NK-92 treated with Interleukin-12 subunit alpha and Interleukin-12 subunit beta, amount 100 ng/mL, for 24 hours (cell line): ENCODE measurements around the gene SERTAD2.

Experiments
- DNase-seq: peaks from one replicate; lab custom pipeline; 2025; lab: John Stamatoyannopoulos, UW

SERTAD2 gene, protein sequence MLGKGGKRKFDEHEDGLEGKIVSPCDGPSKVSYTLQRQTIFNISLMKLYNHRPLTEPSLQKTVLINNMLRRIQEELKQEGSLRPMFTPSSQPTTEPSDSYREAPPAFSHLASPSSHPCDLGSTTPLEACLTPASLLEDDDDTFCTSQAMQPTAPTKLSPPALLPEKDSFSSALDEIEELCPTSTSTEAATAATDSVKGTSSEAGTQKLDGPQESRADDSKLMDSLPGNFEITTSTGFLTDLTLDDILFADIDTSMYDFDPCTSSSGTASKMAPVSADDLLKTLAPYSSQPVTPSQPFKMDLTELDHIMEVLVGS

DNA sequence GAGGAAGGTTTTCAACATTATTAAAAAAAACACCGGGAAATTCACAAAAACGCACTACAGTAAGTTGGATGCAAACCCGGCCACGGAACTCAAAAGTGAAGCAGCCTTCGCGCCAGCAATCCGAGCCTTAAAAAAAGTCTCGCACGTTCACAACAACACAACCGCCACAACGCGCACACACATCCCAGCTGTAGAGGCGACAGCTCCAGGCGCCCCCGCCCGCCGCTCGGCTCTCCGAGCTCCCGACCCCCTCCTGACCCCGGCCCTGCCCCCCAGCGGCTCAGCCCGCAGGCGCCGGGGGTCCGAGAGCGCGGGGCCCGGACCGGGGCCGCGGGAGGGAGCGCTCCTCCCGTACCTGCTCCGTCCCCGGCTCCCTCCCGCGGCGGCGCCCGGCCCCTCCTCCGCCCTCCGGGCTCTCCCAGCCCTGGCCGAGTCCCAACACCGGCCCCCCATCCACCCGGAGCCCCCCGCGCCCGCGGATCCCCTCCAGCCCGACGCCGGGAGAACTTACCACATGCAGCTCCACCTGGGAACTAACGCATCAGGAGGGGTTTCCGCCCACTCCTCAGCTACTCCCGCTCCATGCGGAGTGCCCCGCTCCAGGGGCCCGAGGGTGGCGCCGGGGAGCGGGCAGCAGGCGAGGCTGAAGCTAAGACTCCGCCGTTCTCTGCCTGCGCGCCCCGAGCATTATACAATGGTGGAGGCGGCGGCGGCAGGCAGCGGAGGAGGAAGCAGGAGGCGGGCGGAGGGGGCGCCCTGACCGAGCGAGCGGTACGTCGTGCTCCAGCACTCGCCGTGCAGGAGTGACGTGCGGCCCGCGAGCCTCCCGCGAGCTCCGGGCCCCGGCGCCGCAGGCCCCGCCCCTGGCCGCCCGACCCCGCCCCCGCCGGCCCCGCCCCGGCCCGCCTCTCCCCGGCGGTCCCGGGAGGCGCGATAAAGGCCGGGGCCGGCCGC, at the start of gene SERTAD2:
Gene SERTAD2, minus strand, starts transcription at position 805 of the 954 bp plus-strand sequence. CDS start 17,042 bp downstream, outside the sequence.
- peak; percentile 70 for DNase-seq

DNA sequence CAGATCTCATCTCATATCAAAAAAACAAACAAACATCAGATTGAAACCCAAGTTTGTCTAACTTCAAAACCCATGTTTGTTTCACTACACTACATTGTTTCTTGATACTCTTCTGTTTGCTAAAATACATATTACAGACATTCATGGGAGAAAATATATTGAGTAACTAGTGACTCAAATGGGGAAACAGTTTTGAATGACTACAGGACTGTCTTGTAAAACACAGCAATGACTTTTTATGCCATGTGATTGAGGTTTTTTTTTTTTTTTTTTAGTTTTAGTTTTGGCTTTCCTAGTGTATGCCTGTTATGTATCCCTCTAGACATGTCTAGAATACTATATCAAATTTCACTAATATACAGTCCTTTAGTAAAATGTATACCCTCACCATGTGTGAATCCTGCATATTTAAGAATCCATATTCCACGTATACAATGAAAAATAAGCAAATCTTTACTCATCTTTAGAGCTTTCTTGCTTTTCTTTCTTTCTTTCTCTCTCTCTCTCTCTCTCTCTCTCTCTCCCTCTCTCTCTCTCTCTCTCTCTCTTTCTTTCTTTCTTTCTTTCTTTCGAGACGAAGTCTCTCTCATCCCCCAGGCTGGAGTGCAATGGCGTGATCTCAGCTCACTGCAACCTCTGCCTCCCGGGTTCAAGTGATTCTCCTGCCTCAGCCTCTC, 46.6 kb upstream of the SERTAD2 start:
- DNase-seq = no peak

DNA sequence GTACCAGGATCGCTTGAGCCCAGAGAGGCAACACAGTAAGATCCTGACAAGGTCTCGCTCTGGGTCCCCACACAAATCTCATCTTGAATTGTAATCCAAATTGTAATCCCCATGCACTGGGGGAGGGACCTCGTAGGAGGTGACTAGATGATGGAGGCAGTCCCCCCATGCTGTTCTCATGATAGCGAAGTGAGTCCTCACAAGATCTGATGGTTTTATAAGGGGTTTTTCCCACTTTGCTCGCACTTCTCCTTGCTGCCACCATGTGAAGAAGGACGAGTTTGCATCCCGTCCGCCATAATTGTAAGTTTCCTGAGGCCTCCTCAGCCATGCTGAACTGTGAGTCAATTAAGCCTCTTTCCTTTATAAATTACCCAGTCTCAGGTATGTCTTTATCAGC, 46.0 kb upstream of the SERTAD2 start:
- DNase-seq = no peak

DNA sequence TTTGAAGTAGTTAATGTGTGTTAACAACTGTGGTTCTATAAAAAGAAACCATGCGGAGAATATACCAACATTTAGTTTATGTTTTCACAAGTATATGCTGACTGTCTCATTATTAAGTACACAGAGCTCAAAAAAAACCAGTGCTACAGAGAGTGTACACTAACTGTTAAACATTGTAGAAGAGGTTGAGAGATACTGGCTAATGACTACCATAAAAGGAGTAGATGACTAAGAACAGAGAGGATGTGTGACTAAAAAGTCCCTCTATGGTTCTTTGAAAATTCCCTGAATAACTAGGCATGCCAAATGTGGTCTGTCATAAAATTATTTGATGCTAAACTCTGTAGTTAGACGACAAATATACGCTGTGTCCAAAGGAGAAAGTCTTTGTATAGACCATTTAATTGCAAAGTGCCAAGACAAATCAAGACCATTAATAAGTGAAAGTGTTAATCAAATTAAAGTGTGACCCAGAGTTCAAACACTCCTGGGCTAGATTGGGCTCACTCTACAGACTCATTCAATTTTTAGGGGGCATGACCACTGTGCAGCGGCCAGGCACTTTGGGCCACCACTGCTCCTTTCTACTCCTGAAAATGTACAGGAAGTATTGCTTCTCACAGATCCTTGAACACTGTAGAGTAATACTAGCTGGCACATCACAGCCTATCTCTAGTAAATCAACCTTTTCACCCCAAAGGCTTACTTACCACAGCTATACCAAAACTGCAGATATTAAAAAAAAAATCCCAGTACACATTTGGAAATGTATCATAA, 45.1 kb upstream of the SERTAD2 start:
- no peak for DNase-seq

DNA sequence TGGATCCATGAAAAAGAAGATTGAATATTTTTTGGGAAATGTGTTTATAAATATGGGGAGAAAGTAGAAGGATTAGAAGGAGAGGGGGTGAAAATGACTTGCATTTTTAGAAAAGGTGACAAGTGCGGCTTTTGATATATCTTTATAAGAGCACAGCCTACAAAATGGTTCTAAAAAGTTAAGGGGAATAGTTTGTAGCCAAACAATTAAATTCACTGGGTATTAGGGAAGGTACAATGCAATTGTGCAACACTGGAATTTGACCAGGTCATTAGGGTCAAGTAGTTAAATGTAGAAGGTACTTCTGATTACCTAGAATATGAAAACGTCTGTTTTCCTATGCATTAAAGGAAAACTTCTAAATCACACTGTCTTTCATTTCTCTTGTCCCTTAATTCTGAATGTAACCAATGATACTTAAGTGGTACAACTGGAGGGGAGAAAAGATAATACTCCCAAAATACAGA, 44.5 kb upstream of the SERTAD2 start:
- DNase-seq = no peak

DNA sequence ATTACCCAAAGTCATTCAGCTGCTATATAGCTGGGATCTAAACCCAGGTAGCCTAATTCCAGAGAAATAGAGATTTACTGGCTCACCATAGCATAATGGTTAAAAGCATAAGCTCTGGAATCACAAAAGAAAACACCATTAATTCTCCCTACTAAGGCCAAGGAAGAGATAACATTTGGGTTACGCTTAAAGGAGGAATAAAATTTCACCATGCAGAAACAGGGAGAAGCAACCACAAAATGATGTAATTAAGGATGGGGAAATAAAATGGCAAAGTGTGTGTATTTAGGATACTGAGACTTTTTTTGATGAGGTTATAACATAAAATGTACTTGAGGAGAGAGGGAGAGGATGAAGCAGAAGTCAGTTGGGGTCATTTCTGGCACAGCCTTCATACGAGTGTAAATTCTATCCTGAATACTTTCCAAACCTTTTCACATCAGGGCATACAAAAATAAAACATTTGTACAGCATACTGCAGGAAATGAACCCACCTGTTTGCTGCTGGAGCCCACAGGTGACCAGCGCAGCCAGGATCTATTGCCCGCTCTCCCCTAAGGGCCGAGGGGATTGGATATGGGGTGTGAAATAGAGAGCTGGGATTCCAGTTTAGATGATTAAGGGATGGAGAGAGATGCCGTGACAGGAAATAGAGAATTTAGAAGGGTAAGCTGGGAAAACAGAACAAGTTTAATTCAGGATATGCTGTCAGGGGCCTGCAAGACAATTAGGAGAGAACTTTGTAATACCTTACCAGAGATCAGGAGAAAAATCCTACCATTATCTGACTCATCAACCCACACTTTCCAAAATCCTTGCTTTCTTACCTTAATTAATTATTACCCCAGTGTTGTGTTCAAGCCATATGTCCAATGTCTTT, 43.8 kb upstream of the SERTAD2 start:
- DNase-seq = no peak

DNA sequence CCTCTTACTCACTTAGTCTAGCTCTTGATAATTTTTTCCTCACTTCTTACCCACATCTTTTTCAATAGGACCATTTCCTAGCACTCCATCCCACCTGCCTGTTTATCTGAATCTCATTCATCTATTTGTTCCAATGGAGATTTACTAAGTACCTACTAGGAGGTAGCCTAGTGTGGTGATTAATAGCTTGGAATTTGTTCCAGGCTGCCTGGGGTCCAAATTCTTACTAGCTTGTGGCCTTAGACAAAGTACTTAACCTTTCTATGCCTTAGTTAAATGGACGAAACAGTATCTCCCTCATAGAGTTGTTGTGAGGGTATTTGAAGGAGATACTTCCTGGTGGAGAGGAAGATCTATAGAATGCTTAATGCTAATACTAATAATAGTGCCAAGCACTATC, 42.9 kb upstream of the SERTAD2 start:
- no peak for DNase-seq

DNA sequence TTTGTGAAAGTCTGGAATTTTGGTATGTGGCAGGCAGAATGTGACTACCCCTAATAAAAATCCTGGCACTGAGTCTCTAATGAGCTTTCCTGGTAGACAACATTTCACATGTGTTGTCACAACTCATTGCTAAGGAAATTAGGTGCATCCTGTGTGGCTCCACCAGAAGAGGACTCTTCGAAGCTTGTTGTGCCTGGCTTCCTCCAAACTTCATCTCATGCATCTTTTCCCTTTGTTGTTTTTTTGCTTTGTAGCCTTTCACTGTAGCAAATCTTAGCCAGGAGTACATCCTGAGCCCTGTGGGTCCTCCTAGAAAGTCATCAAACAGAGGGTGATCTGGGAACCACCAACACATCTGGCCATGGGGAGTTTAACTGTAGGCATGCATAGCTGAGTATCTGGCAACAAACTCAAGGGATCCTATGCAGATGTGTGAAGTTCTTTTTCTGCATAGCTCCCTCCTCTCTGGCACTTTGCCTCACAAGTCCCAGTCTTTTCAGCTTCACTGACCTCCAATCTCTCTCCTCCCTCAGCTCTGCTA, 42.1 kb upstream of the SERTAD2 start:
- DNase-seq = no peak

DNA sequence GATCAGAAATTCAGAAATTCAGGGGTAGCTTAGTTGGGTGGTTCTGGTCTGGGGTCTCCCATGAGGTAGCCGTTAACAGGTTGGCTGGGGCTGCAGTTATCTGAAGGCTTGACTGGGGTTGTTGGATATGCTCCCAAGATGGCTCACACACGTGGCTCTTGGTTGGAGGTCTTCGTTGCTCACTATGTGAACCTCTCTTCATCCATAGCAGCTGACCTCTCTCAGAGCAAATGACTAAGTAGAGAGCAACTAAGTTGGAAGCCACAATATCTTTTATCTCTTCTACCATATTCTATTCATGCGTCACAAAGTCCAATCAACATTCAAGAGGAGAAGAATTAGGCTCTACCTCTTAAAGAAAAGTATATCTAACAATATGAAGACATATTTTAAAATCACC, 38.7 kb upstream of the SERTAD2 start:
- DNase-seq = no peak

DNA sequence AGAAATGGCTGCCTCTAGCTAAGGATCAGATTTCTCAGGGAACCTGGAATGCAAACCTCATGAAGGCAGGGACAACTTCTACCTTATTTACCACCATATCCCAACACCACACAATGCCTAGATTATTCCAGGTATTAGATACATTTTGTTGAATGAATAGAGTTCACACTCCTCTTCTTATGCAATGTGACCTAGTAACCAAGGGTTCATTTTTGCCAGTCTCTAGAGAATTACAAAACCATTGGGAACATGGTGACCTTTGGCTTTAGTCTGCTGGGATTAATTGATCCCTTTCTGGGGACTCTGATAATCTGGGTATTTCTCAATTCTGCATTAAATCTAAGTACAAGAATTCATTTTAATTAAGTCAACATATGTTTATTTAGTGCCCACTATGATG, 35.2 kb upstream of the SERTAD2 start:
- no peak for DNase-seq

DNA sequence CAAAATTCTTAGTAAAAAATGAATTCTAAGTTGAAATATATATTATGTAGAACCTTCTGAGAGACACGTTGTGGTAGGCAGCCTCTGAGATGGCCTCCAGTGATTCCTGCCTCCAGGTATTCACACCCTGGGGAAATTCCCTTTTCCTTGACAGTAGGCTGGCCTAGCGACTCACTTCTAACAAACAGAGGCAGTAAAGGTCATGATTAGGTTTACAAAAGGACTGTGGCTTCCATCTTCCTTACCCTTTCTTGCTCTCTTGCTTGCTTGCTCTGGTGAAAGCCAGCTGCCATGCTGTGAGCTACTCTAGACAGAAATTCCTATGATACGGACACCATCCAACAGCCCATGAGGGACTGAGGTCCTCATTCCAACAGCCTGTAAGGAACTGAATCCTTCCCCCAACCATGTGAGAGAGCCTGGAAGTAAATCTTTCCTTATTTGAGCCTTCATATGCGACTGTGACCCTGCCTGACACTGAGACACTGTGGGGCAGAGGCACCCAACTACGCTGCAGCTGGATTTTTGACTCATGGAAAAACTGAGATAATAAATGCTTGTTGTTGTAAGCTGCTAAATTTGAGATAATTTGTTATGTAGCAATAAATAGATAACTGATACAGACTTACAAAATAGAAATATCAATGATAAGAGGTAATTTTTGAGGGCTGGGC, 32.7 kb upstream of the SERTAD2 start:
- DNase-seq = no peak

DNA sequence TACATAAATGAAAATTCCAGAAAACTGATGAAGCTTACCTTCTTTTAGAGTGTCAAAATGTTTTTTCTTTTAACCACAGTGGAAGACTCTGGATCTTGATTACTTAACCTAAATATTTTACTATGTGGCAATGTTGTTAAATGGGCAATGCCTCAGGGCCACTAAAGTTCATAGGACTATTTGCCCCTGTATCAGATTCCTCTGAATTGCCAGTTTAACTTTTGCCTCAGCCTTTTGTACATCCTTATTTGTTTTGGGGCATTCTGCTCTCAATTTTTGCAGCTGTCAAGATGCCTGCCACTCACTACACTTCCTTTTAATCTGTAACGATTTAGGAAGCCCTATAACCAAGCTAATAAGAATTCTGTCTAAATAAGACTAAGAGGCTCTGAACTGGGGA, 31.7 kb upstream of the SERTAD2 start:
- no peak for DNase-seq

DNA sequence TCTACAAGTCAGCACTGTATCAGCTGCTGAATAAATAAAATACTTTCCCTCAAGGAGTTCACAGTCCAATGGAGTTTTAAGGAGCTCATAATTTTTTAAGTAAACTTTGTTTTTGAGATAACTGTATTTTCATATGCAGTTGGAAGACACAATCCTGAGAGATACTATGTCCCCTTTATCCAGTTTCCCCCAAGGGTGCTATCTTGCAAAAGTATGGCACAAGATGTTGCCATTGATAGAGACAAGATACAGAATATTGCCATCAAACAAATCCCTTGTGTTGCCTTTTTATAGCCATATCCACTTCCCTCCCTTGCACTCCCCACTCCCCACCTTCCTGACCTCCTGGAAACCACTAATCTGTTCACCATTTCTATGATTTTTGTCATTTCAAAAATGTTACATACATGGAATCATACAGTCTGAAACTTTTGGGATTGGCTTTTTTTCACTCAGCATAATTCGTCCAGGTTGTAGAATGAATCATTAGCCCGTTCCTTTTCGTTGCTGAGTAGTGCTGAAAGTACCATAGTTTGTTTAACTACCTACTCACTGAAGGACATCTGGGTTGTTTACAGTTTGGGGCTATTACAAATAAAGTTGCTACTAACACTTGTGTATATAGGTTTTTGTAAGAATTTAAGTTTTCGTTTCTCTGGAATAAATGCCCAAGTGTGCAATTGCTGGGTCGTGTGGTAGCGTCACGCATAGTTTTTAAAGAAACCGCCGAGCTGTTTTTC, 30.2 kb upstream of the SERTAD2 start:
- DNase-seq = no peak

DNA sequence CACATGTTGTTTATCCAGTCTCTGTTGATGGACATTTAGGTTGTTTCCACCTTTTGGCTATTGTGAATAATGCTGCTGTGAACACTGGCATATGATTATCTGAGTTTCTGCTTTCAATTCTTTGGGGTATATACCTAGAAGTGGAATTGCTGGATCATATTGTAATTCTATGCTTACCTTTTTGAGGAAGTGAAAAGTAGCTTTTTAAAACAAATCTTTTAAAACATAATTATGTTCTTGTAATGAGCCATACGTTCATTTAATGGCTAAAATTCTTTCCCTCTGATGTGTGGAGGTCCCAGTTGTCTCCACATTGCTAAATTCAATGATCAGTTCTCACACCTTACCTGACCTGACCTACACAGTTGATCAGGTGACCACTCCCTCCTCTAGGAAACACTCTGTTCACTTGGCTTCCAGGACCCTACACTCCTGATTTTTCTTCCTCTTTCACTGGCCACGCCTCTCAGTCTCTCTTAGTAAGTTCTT, 27.8 kb upstream of the SERTAD2 start:
- DNase-seq = no peak

DNA sequence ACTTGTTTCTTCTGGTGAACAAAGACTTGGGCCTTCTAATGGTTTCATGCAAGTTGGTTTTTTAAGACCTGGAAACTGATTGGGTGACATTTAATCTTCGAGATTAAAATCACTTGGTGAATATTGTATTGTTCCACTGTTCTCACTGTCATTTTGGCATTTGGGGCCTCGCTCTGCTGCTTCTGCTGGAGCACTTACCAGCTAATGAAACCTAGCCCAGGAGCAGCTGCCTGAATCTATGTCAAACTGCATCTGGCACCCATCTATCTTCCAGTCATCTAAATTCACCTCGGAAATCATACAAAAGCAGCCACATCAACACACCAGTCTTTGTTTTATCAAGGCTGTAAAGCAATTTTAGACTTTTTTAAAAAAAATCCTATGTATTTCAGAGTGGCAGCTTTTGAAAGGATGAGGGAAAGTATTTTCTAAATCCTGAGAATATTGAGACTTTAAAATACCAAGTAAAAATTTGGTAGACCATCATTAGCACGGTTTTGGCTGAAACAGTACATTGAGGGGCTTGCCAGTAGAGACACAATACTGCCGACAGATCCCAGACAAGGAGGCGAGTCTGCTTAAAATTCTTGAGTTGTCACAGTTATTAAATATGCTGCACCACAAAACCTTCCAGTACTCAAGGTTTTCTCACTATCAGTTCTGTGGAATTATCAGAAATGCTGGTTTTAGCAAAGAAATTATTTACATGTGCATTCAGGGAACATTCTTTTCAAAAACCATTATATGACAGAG, 26.1 kb upstream of the SERTAD2 start:
- no peak for DNase-seq

DNA sequence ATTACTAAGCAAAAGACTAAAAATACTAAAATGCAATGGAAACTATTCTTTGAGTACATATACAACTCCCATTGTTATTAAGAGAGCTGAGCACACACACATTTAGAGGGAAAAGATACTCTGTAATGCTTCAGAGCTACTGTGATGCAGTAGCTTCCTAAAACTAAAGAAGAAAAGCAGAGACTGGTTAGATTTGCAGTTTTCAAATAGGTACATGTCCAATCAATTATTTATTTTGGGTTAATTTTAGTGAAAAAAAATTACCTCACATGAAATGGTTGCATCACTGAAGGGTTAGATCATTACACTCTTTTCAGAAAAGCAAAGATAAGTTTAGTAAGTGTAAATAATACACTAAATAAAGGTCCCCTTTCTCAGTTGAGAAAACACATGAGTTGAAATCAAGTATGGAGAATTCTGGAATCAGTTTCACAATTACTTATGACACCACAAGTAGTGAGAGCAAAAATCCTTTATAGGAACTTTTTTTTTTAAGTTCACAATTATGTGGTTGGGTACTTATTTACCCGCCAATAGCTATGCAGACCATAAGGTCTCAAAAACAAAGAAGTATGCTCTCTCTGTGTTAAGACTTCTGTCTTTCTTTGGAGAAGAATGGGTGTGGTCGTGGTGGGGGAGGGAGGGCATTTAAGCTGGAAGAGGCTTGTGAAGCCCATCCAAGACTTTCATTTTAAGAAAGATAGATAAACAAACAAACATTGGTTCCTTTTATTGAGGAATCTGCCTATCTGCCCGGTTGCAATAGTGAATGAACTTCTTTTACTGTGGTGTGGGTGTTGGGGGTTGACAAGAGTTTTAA, 25.3 kb upstream of the SERTAD2 start:
- no peak for DNase-seq

DNA sequence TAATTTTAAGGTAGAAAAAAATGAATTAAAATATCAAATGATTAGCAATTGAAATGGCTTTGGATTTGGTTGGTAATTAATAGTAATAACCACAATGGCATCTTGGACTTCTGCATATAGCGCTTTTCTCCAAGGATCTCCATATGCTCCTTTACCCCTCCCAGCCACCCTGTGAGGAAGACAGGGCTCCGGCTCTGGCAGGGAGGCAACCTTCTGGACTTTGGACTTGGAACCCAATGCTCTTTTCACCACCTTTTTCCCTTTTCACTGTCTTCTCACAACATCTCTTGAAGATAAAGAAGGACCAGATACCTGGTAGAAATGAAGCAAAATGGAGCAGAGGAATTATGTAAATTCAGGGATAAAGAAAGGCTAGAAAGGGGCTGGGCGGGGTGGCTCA, 23.8 kb upstream of the SERTAD2 start:
- DNase-seq = no peak
